Activated CD4-positive, alpha-beta T cell treated with anti-CD3 and anti-CD28 coated beads, Interleukin-2, amount 50 U/mL, for 48 hours (primary cell): ENCODE measurements around the gene EML3.
"Not testable (repeated sequence)": the region's sequence is repeated elsewhere in the genome, so short reads cannot be mapped to it uniquely, and the experiment has no call there.

Experiments
- DNase-seq, 2 experiments: peaks; one replicate each; pipeline ENCODE4 v3.0.0-alpha.2; 2020

EML3 gene

DNA sequence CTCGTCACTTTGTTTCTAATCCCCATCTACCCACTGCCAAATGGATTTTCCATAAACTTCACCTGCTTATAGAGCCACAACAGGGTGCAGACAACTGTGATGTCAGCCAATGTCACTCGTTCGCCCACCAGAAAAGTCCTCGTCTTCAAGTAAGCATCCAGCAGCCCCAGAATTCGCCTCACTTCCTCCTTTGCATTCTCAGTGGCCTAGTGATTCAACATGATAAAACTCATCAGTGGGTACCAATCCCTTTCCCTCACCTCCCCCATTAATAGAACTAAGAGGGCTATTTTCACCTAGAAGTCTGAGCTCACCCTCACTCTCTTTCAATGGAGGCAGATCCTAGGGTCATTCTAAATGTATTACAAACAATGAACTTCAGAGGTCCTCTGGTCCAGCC, 41.7 kb downstream of the EML3 start:
- not testable (repeated sequence) for DNase-seq

DNA sequence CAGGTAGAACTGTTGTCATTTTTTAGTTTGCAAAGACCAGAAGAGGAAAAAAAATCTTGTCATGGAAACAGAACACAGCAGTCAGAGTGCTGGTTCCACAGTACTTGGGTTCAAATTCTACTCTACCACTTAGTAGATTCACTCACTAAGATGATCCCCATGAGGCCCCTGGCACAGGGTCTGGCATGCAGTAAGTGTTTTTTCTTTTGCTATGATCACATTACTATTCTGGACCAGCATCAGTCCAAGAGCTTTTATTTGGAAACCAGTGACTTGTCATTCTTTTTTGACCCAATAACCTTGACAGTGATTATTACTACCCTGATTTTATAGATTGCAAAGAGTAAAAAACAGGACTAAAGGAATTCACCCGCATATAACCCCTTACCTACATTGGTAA, 43.0 kb downstream of the EML3 start:
- no peak for DNase-seq

DNA sequence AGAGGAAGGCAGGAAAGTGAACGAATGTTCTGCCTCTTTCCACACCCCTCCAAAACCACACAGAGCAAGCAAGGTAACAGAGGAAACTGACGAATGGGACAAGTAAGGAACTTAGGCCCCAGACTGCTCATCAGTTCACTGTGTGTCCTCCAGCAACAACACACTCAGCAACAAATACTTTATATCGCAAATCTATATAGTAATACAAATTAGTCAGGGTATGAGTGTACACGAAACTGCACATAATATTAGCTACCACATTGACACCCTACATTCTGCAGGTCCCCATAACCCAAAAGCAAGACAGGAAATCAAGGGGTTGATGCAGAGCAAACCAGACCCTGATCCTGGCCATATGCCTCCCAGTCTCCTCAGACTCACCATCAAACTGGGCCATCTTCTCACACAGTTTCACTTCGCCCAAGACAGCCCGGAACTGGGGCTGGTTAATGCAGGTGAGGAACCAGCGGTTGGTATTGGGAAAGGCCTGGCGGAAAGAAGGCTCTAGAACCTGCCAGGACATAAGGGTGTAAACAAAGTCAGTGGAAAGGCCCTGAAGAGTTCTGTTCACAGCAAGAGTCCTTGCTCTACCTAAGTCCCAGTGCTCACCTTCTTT, 45.4 kb downstream of the EML3 start:
- DNase-seq: no peak

DNA sequence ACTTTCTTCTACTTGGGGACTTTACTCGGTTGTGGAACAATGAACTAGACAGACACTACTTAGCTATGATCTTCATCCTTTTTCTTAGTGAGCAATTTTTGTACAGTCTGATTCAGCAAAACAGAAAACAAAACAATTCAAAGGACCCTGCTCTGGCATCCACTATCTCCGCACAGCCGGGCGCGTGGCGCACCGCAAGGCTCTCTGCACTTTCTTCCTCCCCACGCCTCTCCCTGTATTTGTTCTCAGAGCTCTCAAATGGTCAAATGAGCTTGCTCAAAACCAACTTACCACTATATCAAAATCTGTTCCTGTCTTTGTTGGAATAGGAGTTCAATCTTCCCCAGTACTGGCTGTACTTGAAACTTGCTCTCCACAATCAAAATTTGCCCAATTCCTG, 46.3 kb downstream of the EML3 start:
- DNase-seq: no peak

DNA sequence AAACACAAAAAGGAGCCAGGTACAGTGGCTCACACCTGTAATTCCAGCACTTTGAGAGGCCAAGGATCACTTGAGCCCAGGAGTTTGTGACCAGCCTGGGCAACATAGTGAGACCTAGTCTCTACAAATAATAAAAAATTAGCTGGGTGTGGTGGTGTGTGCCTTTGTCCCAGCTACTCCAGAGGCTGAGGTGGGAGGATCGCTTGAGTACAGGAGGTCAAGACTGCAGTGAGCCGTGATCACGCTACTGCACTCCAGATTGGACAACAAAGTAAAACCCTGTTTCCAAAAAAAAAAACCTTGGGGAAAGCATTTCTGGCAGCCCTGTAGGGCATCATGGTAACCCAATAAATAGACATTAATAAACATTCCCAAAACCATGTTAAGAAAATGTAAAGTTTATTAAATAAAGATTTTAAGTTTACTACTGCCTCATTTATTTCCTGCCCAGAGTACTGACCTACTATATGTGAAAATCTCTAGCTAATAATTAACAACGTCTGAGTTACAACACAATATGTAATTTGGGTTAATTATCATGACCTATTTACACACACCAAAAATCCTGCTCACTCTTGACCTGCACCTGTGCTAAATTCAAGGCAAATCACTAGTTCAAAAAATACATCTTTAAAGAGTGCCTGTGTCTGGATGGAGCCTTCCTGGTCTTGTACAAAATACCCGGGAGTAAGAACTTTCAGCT, 47.3 kb downstream of the EML3 start:
- no peak for DNase-seq

DNA sequence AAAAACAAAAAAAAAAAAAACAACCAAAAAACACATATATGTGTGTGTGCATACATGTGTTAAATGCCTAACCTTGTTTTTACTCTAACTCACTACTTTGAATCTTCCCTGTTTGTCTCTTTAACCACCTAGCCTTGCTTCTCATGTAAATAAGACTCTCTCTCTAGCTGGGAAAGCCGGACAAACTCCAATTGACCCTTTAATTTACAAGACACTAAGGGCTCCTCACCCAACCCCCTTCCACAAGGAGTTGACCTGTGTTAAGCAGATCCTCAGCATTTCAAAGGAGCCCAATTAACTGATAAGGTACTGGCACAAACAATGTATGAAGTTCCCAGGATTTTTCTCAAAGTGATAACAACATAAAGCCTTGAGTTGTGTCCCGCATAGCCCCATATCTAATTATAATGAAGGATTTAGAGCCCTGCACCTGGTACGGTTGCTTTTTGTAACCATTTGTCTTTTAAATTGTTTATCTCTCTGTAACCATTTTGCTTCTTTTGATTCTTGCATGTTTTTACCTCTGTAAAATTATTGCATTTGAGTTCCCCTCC, 50.8 kb downstream of the EML3 start:
- DNase-seq: not testable (repeated sequence)

DNA sequence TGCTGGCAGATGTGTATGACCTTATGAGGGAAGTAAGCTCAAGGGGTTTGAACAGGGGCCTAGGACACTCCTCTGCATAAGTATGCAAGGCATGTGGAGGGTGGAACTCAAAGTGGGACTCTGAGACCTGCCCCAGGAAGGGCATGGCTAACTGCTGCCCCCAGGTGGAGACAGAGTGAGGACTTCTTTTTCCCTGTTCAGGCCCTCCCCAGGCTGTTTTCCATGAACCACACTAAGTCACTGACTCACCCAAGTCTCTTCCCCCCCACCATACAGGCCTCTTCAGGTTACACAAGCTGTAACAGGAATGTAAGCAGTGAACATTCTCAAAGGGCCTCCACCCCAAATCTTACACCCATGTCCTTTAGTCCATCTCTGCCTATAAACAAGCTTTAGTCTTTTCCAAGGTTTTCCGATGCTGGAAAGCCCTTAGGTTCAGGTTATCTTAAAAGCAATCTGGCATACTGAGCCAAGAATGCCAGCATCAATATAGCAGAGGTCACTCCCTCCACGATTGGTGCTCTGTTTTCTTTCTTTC, 51.9 kb downstream of the EML3 start:
- peak; percentile 77 to 85 for DNase-seq

DNA sequence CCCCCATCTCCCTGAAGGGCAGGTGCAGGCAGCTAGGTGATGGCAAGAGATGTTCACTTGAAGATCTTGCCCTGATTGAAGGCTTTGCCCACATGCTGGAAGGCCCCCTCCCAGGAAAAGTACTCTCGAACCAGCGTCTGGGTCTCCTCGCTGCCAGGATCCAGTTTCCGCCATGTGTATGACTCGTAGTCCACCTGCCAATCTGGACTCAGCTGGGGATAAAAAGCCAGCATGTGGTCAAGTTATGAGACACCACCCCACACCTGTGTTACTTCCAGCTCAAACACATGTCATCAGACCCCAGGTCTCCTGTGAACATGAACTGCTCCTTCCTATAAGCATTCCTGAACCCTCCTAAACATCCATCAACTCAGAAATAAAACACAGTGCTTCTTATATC, 52.9 kb downstream of the EML3 start:
- not testable (repeated sequence) for DNase-seq

DNA sequence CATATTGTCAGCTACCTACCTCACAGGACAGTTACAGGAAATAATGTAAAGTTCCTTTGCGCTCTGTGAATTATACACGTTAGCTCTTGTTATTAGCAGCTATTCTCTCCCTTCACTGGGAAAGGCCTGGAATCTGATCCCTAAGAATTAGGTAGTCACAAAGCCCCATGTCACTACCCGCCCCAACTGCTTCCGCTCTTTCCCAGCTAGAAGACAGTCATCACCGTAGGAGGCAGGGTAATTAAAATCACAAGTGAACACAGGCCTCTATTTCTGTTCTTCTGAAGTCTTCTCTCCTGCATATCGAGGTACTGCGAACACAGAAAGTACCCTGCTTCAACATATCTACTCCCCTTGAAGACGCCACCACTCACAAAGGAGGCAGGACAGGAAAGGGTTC, 53.4 kb downstream of the EML3 start:
- no peak for DNase-seq

DNA sequence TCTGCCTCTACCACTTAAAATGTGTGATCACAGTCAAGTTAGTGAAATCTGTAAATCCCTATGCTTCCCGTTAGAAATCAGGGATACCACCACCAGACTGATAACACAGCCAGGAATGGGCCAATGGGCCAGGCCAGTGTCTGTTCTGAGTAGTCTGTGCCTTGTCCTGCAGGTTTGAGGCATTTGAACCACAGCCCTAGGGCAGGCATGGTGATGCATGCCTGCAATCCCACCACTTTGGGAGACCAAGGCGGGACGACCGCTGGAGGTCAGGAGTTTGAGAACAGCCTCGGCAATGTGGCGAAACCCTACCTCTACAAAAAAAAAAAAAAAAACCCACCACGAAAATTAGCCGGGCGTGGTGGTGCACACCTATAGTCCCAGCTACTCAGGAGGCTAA, 53.9 kb downstream of the EML3 start:
- no peak for DNase-seq

DNA sequence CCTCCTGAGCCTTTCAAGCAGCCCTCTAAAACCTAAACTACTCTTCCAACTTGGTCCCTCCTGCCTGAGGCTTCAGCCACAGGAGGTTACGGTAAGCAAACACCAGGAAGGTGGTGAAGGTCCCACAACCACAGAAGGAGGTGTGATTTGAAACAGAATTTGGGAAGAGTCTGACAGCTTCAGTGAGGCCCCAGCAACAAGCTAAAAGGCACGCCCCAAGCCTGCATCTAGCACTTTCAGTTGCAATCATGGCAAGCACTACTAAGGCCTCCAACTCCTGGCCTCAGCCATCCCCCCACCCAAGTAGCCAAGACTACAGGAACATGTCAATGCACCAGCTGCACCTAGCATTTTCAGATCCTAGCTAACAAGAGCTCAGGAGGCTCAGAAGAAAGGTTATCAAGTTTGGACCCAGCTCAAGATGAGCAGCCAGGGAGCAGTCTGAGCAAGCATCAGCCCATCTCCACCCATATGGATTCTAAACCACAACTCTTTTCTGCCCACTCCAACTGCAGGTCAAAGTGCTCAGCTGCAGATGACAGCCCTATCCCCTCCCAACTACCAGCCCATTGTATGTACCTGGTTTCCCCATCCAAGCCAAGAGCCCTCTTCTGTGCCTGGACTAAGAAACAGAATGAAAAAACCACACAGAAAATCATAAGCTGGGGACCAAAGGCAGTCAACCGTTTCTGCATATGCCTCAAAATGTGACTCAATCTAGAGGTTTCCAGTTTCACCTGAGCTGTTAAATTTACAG, 55.5 kb downstream of the EML3 start:
- DNase-seq: peak; percentile 63 to 79

DNA sequence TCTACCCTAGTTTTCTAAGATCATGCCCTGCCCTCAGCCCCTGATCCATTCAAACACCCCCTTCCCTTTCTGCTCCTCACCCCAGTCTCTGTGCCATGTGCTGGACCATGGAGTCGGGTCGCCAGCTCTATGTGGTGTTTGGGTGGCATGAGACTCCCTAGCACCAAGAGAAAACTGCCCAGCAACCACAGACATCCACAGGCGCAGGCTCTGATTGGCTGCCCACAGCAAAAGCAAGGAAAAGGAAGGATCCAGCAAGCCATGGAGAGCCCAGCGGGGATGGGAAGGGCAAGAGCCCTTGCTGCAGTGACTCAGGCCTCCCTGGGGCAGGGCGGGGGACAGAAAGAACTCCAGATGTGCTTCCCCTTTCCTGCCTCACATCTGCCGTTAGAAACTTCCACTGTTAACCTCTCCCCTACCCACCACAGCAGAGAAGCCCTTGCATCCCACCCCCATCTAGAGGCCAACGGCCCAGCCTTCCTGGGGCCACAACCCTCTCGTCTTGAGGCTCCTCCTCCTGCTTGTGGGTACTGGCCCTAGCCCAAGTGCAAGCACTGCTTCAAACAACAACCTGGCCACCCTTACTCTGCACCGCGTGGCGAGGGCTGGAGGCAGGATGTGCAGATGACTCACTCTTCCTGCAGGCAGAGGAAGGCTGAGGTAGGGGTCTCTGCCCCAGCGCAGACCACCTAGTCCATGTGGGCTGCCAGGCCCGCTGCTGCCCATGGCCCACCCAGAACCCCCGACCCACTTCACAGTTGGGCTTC, 56.3 kb downstream of the EML3 start:
- DNase-seq: peak; percentile 84 to 88

DNA sequence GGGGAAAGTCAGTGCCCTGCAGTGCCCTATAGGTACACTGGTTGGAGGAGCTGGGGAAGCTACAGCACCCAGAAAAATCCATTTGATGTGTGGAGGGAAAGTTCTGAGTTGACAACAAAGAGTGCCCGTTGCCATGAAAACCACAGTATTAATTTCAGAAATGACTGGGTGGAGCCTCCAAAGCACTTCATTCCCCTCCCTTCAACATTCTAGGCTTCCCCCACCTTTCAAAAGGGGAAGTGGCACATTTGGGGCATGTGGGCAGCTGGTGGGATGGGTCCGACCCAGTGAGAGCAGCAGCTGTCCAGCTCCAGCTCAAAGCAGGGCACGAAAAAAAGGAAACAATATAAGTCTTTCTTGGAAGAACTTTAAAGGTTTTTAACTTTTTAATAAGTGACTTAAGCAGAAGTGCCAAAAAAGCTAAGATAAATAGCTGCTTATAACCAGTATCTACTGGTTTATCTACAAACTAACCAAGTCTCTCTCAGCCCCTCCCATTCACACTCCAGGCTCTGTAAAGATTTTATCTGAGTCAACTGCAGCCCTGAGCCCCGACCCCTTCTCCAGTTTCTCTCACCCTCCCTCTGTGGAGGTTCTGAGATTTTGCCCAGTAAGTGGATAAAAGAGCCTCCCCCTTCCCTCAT, 57.0 kb downstream of the EML3 start:
- peak; percentile 43 to 62 for DNase-seq

DNA sequence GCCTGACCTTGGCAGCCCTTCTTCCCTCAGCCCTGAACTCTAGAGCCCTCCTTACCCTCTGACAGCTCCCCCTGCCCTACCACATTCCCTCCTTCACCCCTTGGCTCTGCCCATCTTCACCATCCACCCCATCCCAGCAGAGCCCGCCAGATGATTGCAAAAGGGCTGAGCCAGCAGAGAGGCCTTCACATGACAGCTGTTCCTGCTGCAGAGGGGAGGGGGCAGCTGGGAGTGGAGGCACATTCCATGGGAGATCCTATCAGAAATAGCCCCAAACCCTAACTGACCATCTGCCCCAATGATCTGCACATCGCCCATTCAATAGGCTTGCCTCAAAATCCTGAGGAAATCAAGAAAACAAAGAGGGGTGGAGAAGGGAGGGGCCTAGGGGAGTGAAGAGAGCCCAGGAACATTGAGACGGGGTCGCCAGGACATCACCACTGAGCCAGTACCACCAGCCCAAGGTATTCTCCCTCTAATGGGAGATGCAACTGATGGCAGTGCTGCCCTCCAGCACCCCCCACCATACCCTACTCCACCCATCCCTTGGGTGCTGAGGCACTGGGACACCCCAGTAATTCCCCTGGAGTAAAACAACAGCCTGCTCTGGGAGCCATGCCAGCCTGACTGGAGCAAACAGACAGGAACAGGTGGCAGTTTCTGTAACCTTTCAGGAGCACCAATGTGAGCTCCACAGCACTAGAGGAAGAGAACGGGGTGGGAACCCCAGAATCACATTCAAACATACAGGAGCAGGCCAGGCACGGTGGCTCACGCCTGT, 58.0 kb downstream of the EML3 start:
- DNase-seq: no peak

DNA sequence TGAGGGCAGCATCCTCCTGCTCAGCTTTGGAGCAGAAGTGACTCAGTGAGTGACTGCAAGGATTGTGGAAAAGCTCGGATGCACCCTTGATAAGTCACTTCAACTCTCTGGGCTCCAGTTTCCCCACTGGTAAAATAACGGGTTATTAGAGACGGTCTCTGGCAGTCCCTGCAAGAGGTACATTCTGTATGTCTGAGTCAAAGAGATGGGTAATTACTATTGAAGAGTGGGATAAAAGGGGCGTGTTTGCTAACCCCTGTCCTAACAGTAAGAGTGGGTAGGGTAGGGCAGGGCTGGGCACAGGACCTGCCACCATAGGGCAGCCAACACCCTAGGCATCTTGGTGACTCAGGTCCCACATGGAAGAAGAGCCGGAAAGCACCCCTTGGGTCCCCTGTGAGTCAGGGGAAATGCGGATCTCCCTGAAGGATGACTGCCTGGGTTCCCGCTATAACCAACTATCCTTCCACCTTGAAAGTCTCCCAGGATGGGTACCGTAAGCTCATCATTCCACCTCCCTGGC, 58.7 kb downstream of the EML3 start:
- no peak for DNase-seq

DNA sequence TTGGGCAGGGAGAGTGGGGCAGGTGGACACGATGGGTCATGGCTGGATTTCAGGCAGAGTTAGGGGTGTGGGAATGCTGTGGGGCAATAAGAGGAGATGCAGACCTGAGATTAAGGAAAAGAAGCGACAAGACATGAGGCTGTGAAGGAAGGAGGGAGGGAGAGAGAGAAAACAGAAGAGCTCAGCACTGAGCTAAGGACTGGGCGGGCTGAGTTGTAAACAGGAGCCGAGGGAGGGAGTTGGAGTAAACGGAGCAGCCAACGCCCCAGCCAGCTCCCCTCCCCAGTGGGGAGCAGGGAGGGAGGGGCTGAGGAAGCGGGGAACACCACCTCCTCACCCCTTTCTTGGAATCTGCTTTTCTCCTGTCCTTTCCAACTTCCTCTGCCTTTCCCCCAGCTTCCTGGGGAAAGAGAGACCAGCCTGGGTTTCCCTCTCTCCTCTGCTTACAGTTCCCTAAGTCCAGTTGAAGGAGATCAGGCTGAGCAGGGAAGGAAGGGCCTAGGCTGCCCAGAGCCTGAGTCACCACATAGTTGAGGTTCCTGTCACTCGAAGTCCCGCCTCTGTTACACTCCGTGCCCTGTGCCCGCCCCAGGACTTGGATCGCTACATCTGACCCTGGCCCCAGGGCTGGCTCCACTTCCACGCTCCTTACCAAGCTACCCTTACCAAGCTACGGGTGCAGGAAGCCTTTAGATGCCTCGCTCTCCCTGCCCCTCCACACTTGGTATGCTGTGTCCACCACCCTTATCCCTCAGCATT, 59.3 kb downstream of the EML3 start:
- DNase-seq: peak; percentile 50 to 60

DNA sequence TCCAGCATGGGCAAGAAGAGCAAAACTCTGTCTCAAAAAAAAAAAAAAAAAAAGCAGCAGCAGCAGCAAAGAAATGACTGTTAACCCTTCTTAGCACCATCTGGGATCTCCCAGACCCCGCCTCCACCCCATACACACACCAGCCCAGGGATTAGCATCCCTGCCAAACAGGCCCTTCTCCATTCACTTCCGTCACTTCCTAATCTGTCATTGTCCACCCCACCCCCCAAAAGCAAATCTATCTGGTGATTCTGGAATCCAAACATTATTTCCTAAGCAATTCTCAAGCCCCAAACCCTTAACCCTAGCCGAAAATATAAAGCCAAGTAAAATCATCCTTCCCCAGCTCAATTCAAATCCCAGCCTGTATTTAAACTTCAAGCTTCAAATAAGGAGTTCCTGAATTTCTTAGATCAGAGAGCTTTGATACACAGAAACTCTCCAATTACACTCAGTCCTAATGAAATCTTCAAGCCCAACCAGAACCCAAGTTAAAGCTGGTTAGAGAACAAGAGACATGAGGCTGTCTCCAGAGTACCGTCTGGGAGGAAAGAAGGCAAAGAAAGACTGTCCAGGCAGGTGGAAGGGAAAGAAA, 60.0 kb downstream of the EML3 start:
- DNase-seq: no peak
